GM23338 (cell line): ENCODE measurements around the gene GTSE1. TPM values are rescaled to one million over a fixed set of nuclear protein-coding genes. Genes with fewer than 3 reads are reported as not detected.

Experiments used
- ATAC-seq: fragments of 200-7000 bp; cut with Tn5 transposase; 3 replicates; pipeline ENCODE4 v1.9.1; 2020
- DNase-seq: peaks from one replicate; pipeline ENCODE4 v3.0.0-alpha.2; 2015; ENCODE audit warnings: low spot score
- H2AFZ ChIP-seq: fragments of 200-600 bp; sonication (generic); 2 replicates; pipeline ENCODE4 v1.8.0; 2016; ENCODE audit warnings: antibody characterized with exemption, mild to moderate bottlenecking, moderate library complexity
- H3F3A ChIP-seq: fragments of 200-600 bp; sonication (generic); replicated peaks from 2 replicates; pipeline ENCODE4 v1.8.0; 2017; ENCODE audit warnings: antibody characterized with exemption, mixed run types, low read depth
- H3K27ac ChIP-seq: fragments of 200-600 bp; sonication (generic); 2 replicates; pipeline ENCODE4 v1.6.1; 2016; ENCODE audit warnings: low read depth
- H3K27me3 ChIP-seq: fragments of 200-600 bp; sonication (generic); 2 replicates; pipeline ENCODE4 v1.8.0; 2016; ENCODE audit warnings: mild to moderate bottlenecking, mixed run types, moderate library complexity; ENCODE audit not compliant: insufficient read depth
- H3K36me3 ChIP-seq: fragments of 200-600 bp; sonication (generic); 2 replicates; pipeline ENCODE4 v1.8.0; 2016; ENCODE audit warnings: mild to moderate bottlenecking; ENCODE audit not compliant: insufficient read depth
- H3K4me1 ChIP-seq: fragments of 200-600 bp; sonication (generic); 2 replicates; pipeline ENCODE4 v1.8.0; 2016; ENCODE audit warnings: mild to moderate bottlenecking, moderate library complexity; ENCODE audit not compliant: insufficient read depth
- H3K4me2 ChIP-seq: fragments of 200-600 bp; sonication (generic); 2 replicates; pipeline ENCODE4 v1.7.1; 2017; ENCODE audit warnings: mixed run types
- H3K4me3 ChIP-seq: fragments of 200-600 bp; sonication (generic); 2 replicates; pipeline ENCODE4 v1.6.1; 2016; ENCODE audit warnings: mixed run types
- H3K79me2 ChIP-seq: fragments of 200-600 bp; sonication (generic); replicated peaks from 2 replicates; pipeline ENCODE4 v1.8.0; 2017; ENCODE audit warnings: mild to moderate bottlenecking; ENCODE audit not compliant: insufficient read depth
- H3K9me2 ChIP-seq: fragments of 200-600 bp; sonication (generic); 2 replicates; pipeline ENCODE4 v1.8.0; 2017; ENCODE audit not compliant: insufficient read depth
- H4K20me1 ChIP-seq: fragments of 200-600 bp; sonication (generic); replicated peaks from 2 replicates; pipeline ENCODE4 v1.8.0; 2017; ENCODE audit warnings: mild to moderate bottlenecking; ENCODE audit not compliant: insufficient read depth
- H3K27ac Mint-ChIP-seq: 2 replicates; pipeline ENCODE4 v1.8.0; 2020; ENCODE audit warnings: inconsistent platforms, mild to moderate bottlenecking, moderate library complexity, mixed read lengths
- H3K27me3 Mint-ChIP-seq: 3 replicates; pipeline ENCODE4 v1.8.0; 2022; ENCODE audit warnings: low read depth, mild to moderate bottlenecking, moderate library complexity, mixed read lengths, inconsistent platforms; ENCODE audit not compliant: insufficient read depth, poor library complexity
- H3K36me3 Mint-ChIP-seq: 3 replicates; pipeline ENCODE4 v1.8.0; 2021; ENCODE audit warnings: low read depth, mild to moderate bottlenecking, inconsistent platforms, moderate library complexity, mixed read lengths
- H3K4me1 Mint-ChIP-seq: 3 replicates; pipeline ENCODE4 v1.8.0; 2020; ENCODE audit warnings: mild to moderate bottlenecking, inconsistent platforms, mixed read lengths
- H3K4me3 Mint-ChIP-seq: 3 replicates; pipeline ENCODE4 v1.8.0; 2021; ENCODE audit warnings: moderate library complexity, mild to moderate bottlenecking, inconsistent platforms, mixed read lengths
- H3K9me3 Mint-ChIP-seq: 3 replicates; pipeline ENCODE4 v1.8.0; 2020; ENCODE audit warnings: moderate library complexity, mild to moderate bottlenecking, inconsistent platforms, mixed read lengths
- CREB1 ChIP-seq: fragments of 250-450 bp; sonication (Bioruptor Pico); IDR thresholded peaks from 2 replicates; pipeline ENCODE4 v1.5.0; 2020; ENCODE audit warnings: low read depth, mild to moderate bottlenecking, moderate library complexity
- CTCF ChIP-seq, 2 experiments: fragments of 200-600 bp in 1 of 2; sonication (generic) in 1 of 2; conservative IDR thresholded peaks; 2 replicates each; pipeline versions ENCODE4 v1.5.1 to v1.6.1; 2016 to 2017; ENCODE audit warnings: antibody characterized with exemption in 2 of 2, low read depth in 2 of 2, mild to moderate bottlenecking in 2 of 2, moderate library complexity in 1 of 2
- EZH2 ChIP-seq: fragments of 200-600 bp; sonication (generic); IDR thresholded peaks from one replicate; pipeline ENCODE4 v1.8.0; 2017; ENCODE audit warnings: antibody characterized with exemption, mild to moderate bottlenecking, low read depth; ENCODE audit not compliant: unreplicated experiment
- EZH2phosphoT487 ChIP-seq: fragments of 200-600 bp; sonication (generic); IDR thresholded peaks from one replicate; pipeline ENCODE4 v1.8.1; 2018; ENCODE audit warnings: antibody characterized with exemption; ENCODE audit not compliant: unreplicated experiment
- JUNB ChIP-seq: IDR thresholded peaks from one replicate; pipeline ENCODE4 v1.6.1; 2016; ENCODE audit warnings: antibody characterized with exemption; ENCODE audit not compliant: unreplicated experiment
- NANOG ChIP-seq: IDR thresholded peaks from 2 replicates; pipeline ENCODE4 v1.6.1; 2016; ENCODE audit warnings: antibody characterized with exemption, borderline replicate concordance
- POLR2AphosphoS5 ChIP-seq: IDR thresholded peaks from 2 replicates; pipeline ENCODE4 v1.6.1; 2016; ENCODE audit warnings: antibody characterized with exemption, low read depth
- ZNF114 ChIP-seq: fragments of 250-450 bp; sonication (Bioruptor Pico); IDR thresholded peaks from 2 replicates; pipeline ENCODE4 v1.5.0; 2020; ENCODE audit warnings: mild to moderate bottlenecking, moderate library complexity
- ZNF331 ChIP-seq: fragments of 250-450 bp; sonication (Bioruptor Pico); IDR thresholded peaks from 2 replicates; pipeline ENCODE4 v1.5.0; 2020; ENCODE audit warnings: low read depth, mild to moderate bottlenecking, moderate library complexity
- ZNF462 ChIP-seq: fragments of 250-450 bp; sonication (Bioruptor Pico); IDR thresholded peaks from 2 replicates; pipeline ENCODE4 v1.5.0; 2020; ENCODE audit warnings: mild to moderate bottlenecking, moderate library complexity
- polyA plus RNA-seq: library from polyadenylated mRNA; unstranded; fragments of >200 nt; fragmentation: Nextera tagmentation; extraction: Ambion mirVana; gene quantifications from 2 replicates; pipeline ENCODE4 v1.2.1, GENCODE V29; 2016
- total RNA-seq: library from RNA; depleted of rRNA; stranded (reverse); fragments of >200 nt; shearing (Covaris generic); gene quantifications from 2 replicates; pipeline ENCODE4 v1.2.3, GENCODE V29; 2014

Gene GTSE1
- total and polyA plus RNA-seq, 2 experiments from 2014 or later: 26.3 to 28.6 TPM

- no peak for TF ChIP-seq ZNF462 (CRISPR knock-in tag)
Measured at GRCh38 chr22:46362203-46362933, 65.7 kb downstream of the GTSE1 start (continued).

GRCh38 chr22:46362934-46363515 is 66.4 kb downstream of the GTSE1 start:
- Histone ChIP-seq H3K4me2 (no peak overlapping the region), H3K79me2 (no peaks in the 10 kb centered on the region), H3K9me2 (no peaks in the 10 kb centered on the region), H4K20me1 (peaks cover 5% of the 10 kb centered on the region; the same call in 1 of the 2 replicates), H3K27ac (no peak overlapping the region), H3K4me1 (peaks cover 4% of the 10 kb centered on the region; the same call in 1 of the 2 replicates), H3K36me3 (no peaks in the 10 kb centered on the region), H3K4me3 (no peak overlapping the region), H3F3A (0 out of 2 replicates have a peak, but pooled peaks cover 3% of the 10 kb centered on the region), H3K27me3 (no peaks in the 10 kb centered on the region), H2AFZ (no peak overlapping the region)
- H3K27ac Mint-ChIP-seq: no peak overlapping the region
- no peak for ATAC-seq
- peaks cover 2% of the 10 kb centered on the region; the same call in 1 of the 3 replicates for H3K9me3 Mint-ChIP-seq
- H3K36me3 Mint-ChIP-seq: peaks cover 20% of the 10 kb centered on the region; the same call in 2 of the 3 replicates
- no peak for DNase-seq
- no peak overlapping the region for H3K4me3 Mint-ChIP-seq
- peaks cover 2% of the 10 kb centered on the region for H3K27me3 Mint-ChIP-seq
- H3K4me1 Mint-ChIP-seq: peaks cover 4% of the 10 kb centered on the region
- no peak for TF ChIP-seq EZH2phosphoT487
- TF ChIP-seq CTCF (conservative IDR thresholded peaks at IDR 0.05; ENCODE audit: low read depth in 2 of 2): no peak
- no peak for TF ChIP-seq EZH2
- no peak for TF ChIP-seq ZNF331
- TF ChIP-seq JUNB: no peak
- TF ChIP-seq POLR2AphosphoS5: no peak
- no peak for TF ChIP-seq CREB1 (CRISPR knock-in tag)
- no peak for TF ChIP-seq NANOG
- TF ChIP-seq ZNF114 (CRISPR knock-in tag): no peak
